22Rv1 (cell line): ENCODE data around the gene UPF1.

Source experiments
- CTCF ChIP-seq: fragments of 450-650 bp; IDR thresholded peaks from 2 replicates; pipeline ENCODE4 v1.5.1; 2017; ENCODE audit warnings: mild to moderate bottlenecking
- ZFX ChIP-seq: fragments of 450-650 bp; IDR thresholded peaks from 2 replicates; pipeline ENCODE4 v1.6.1; 2017; ENCODE audit warnings: antibody characterized with exemption, borderline replicate concordance

- TF ChIP-seq CTCF (no peak), ZFX (no peak)
Measured at GRCh38 chr19:18870531-18871172, 38.9 kb downstream of the UPF1 start.
